Right lobe of liver (tissue), 4 donors: ENCODE measurements around the gene GEMIN4.

ENCODE experiments used
- POLR2A ChIP-seq: fragments of 450-650 bp; IDR thresholded peaks from one replicate; pipeline ENCODE4 v1.6.1; 2017; ENCODE audit warnings: antibody characterized with exemption, mild to moderate bottlenecking
- TF ChIP-seq, protein P1 (sequence below), 4 donors: fragments of 200-600 bp in 3 of 4; fragments of 450-650 bp in 1 of 4; IDR thresholded peaks; one replicate each; pipeline versions ENCODE4 v1.5.1 to v1.8.0; 2016 to 2022; ENCODE audit warnings: antibody characterized with exemption in 4 of 4, mild to moderate bottlenecking in 2 of 4
- donor health status: DM: no; HTN: no; CAD: no.
- donor health status: DM: no; HTN: no; CAD: no.
- donor health status: DM: no; HTN: yes; CAD: no.

DNA sequence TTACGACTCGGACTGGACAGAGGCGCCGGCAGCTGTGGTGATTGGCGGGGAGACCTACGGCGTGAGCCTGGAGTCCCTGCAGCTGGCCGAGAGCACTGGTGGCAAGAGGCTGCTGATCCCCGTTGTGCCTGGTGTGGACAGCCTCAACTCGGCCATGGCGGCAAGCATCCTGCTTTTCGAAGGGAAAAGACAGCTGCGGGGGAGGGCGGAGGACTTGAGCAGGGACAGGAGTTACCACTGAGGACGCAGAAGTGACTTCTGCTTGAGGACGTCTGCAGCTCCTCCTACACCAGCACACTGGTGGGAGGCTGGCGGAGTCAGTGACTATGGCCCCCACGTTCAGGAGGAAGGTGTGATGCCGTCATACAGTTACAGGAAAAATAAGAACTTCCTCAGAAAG, 39.8 kb upstream of the GEMIN4 start:
- TF ChIP-seq POLR2A = no peak
- TF ChIP-seq, protein P1, sequence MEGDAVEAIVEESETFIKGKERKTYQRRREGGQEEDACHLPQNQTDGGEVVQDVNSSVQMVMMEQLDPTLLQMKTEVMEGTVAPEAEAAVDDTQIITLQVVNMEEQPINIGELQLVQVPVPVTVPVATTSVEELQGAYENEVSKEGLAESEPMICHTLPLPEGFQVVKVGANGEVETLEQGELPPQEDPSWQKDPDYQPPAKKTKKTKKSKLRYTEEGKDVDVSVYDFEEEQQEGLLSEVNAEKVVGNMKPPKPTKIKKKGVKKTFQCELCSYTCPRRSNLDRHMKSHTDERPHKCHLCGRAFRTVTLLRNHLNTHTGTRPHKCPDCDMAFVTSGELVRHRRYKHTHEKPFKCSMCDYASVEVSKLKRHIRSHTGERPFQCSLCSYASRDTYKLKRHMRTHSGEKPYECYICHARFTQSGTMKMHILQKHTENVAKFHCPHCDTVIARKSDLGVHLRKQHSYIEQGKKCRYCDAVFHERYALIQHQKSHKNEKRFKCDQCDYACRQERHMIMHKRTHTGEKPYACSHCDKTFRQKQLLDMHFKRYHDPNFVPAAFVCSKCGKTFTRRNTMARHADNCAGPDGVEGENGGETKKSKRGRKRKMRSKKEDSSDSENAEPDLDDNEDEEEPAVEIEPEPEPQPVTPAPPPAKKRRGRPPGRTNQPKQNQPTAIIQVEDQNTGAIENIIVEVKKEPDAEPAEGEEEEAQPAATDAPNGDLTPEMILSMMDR (IDR thresholded peaks at IDR 0.05) = no peak
